Loucy (cell line): ENCODE data around the gene CYGB.

ENCODE experiments used
- EZH2phosphoT487 ChIP-seq: fragments of 200-600 bp; IDR thresholded peaks from 2 replicates; pipeline ENCODE4 v1.6.1; 2018; ENCODE audit warnings: antibody characterized with exemption, mild to moderate bottlenecking, moderate library complexity, borderline replicate concordance
- TF ChIP-seq, protein P1 (sequence below): fragments of 200-600 bp; sonication (generic); conservative IDR thresholded peaks from 2 replicates; pipeline ENCODE4 v1.5.1; 2014; ENCODE audit warnings: mild to moderate bottlenecking, antibody characterized with exemption, low read length

DNA sequence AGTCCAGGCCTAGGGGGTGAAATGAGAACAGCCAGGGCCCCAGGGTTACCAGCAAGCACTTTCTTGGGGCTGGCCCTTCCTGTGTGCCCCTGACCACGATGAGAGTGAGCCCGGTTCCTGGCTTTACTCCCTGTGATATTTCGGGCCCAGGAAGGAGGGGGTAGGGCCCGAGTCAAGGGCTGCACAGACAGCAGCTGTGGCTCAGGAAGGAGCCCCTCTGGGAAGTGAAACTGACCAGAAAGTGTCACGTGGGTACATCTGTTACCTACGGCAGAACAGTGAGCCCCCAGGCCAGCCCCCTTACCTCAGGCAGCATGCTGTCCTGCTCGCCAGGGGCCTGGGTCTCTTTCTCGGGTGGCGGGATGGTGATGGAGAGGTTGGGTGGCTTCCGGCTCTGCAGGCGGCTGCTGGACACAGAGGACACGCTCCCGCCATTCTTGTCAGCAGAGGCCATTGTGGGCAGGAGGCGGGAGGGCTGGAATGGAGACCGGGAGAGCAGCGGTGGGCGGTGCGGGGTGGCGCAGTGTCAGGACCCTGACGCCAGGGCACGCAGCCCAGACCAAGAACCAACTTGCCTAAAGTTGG lies 56.3 kb downstream of the CYGB start:
- TF ChIP-seq, protein P1, sequence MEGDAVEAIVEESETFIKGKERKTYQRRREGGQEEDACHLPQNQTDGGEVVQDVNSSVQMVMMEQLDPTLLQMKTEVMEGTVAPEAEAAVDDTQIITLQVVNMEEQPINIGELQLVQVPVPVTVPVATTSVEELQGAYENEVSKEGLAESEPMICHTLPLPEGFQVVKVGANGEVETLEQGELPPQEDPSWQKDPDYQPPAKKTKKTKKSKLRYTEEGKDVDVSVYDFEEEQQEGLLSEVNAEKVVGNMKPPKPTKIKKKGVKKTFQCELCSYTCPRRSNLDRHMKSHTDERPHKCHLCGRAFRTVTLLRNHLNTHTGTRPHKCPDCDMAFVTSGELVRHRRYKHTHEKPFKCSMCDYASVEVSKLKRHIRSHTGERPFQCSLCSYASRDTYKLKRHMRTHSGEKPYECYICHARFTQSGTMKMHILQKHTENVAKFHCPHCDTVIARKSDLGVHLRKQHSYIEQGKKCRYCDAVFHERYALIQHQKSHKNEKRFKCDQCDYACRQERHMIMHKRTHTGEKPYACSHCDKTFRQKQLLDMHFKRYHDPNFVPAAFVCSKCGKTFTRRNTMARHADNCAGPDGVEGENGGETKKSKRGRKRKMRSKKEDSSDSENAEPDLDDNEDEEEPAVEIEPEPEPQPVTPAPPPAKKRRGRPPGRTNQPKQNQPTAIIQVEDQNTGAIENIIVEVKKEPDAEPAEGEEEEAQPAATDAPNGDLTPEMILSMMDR = no peak
- no peak for TF ChIP-seq EZH2phosphoT487
